Measurements from ENCODE around the gene ASB6. TPM values are rescaled to one million over a fixed set of nuclear protein-coding genes. Genes with fewer than 3 reads are reported as not detected.

ASB6 gene
- total and polyA plus RNA-seq, 2 of the 13 experiments (the other 11 are each of a cell fraction or from before 2014, with no cell fraction given) = 8.2 to 8.4 TPM

DNA sequence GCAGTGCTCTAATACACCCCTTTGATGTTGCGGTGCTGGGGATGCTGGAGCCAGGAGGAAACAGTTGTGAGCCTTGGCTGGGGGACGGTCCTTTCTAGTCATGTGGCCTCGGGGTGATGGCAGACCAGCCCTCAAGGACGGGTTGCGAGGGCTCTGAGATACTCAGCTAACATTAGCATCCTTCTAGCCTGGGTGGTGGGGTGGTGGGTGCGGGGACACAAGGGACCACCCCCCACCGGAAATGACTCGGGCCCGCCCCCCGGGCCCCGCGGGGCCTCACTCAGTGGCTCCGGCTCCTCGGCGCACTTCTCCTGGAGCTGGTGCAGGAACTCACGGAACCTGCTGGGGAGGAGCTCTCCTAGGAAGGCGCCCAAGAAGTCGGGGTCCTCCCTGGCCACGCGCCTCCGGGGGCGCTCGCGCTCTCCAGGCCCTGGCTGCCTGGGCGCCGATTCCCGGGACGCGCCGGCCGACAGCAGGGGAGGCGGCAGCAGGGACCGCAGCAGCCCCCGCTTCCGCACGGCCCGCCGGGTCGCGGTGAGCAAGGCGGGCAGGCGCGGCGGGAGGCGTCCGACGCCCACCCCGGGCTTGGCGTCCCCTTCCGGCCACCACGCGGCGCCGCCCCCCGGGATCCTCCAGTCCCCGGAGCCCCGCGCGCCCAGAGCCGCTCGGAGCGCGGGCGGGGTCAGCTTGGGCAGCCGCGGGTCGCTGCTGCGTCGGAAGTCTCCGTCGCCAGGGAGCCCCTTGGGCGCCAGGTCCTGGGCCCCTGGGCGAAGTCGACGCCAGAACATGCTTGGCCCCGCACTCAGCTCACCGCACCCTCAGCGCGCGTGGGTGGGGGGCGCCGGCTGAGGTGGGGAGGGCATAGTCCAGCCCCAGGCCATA, 21.9 kb downstream of the ASB6 start (continued):
- TF ChIP-seq ZNF788 (CRISPR knock-in tag; IDR thresholded peaks at IDR 0.05; ENCODE audit: borderline replicate concordance) (no peak), SMARCC2 (IDR thresholded peaks at IDR 0.05) (no peak), SKI (IDR thresholded peaks at IDR 0.05; ENCODE audit: partially characterized antibody) (no peak), LCORL (IDR thresholded peaks at IDR 0.05) (no peak), LCORL (CRISPR knock-in tag; IDR thresholded peaks at IDR 0.05) (0 out of 2 replicates have a peak, but pooled peaks have one; percentile 42), SALL1 (CRISPR knock-in tag; IDR thresholded peaks at IDR 0.05) (peak; percentile 40; the same call in 1 of the 2 replicates), BRCA1 (CRISPR knock-in tag; IDR thresholded peaks at IDR 0.05) (no peak), ZNF367 (CRISPR knock-in tag; IDR thresholded peaks at IDR 0.05; ENCODE audit: borderline replicate concordance) (no peak), ZNF776 (CRISPR knock-in tag; IDR thresholded peaks at IDR 0.05) (peak; percentile 37; the same call in 1 of the 2 replicates), ZNF235 (CRISPR knock-in tag; IDR thresholded peaks at IDR 0.05; ENCODE audit: borderline replicate concordance) (no peak), MYNN (CRISPR knock-in tag; IDR thresholded peaks at IDR 0.05; ENCODE audit: low read depth) (no peak), AGO1 (IDR thresholded peaks at IDR 0.05; ENCODE audit: low read depth, low read length, poor library complexity, severe bottlenecking) (peak; percentile 97), ZNF75D (CRISPR knock-in tag; IDR thresholded peaks at IDR 0.05; ENCODE audit: borderline replicate concordance) (no peak), ZNF766 (CRISPR knock-in tag; IDR thresholded peaks at IDR 0.05; ENCODE audit: borderline replicate concordance) (no peak), NCOA5 (CRISPR knock-in tag; IDR thresholded peaks at IDR 0.05) (no peak), IKZF1 (IDR thresholded peaks at IDR 0.05) (no peak), IRF2 (CRISPR knock-in tag; IDR thresholded peaks at IDR 0.05) (no peak), NFKB2 (CRISPR knock-in tag; IDR thresholded peaks at IDR 0.05; ENCODE audit: borderline replicate concordance) (no peak), ZNF160 (CRISPR knock-in tag; IDR thresholded peaks at IDR 0.05) (no peak), HNRNPH1 (optimal IDR thresholded peaks at IDR 0.05; ENCODE audit: low read depth, low read length) (no peak), NR3C1 (CRISPR knock-in tag; IDR thresholded peaks at IDR 0.05) (no peak), NR1H2 (CRISPR knock-in tag; IDR thresholded peaks at IDR 0.05; ENCODE audit: borderline replicate concordance, low read depth) (no peak), MAZ (IDR thresholded peaks at IDR 0.05; ENCODE audit: borderline replicate concordance, low read depth, low read length) (no peak), MAZ (CRISPR knock-in tag; IDR thresholded peaks at IDR 0.05; ENCODE audit: low read depth) (0 out of 2 replicates have a peak, but pooled peaks have one; percentile 36), IRF9 (CRISPR knock-in tag; IDR thresholded peaks at IDR 0.05; ENCODE audit: borderline replicate concordance) (no peak), MEF2D (CRISPR knock-in tag; IDR thresholded peaks at IDR 0.05) (no peak)
- TF ChIP-seq, protein P1, sequence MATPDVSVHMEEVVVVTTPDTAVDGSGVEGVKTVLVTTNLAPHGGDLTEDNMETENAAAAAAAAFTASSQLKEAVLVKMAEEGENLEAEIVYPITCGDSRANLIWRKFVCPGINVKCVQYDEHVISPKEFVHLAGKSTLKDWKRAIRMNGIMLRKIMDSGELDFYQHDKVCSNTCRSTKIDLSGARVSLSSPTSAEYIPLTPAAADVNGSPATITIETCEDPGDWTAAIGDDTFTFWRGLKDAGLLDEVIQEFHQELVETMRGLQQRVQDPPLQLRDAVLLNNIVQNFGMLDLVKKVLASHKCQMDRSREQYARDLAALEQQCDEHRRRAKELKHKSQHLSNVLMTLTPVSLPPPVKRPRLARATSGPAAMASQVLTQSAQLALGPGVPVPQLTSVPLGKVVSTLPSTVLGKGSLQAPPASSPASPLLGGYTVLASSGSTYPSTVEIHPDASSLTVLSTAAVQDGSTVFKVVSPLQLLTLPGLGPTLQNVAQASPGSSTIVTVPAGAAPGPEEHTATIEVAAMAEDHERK (CRISPR knock-in tag; IDR thresholded peaks at IDR 0.05; ENCODE audit: low read depth) = no peak
- TF ChIP-seq, protein P2, sequence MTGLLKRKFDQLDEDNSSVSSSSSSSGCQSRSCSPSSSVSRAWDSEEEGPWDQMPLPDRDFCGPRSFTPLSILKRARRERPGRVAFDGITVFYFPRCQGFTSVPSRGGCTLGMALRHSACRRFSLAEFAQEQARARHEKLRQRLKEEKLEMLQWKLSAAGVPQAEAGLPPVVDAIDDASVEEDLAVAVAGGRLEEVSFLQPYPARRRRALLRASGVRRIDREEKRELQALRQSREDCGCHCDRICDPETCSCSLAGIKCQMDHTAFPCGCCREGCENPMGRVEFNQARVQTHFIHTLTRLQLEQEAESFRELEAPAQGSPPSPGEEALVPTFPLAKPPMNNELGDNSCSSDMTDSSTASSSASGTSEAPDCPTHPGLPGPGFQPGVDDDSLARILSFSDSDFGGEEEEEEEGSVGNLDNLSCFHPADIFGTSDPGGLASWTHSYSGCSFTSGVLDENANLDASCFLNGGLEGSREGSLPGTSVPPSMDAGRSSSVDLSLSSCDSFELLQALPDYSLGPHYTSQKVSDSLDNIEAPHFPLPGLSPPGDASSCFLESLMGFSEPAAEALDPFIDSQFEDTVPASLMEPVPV (CRISPR knock-in tag; IDR thresholded peaks at IDR 0.05) = 0 out of 2 replicates have a peak, but pooled peaks have one; percentile 43
